HG02938 (cell line): Measurements from ENCODE around the gene SPAG5.
A peak's percentile ranks its signal among the peaks of the same experiment; 100 is the strongest.

ENCODE experiments used
- ATAC-seq: cut with Tn5 transposase; IDR thresholded peaks from one replicate; pipeline ENCODE4 v1.9.1; 2021; ENCODE audit warnings: mild to moderate bottlenecking, moderate library complexity; ENCODE audit not compliant: unreplicated experiment

The SPAG5 gene

DNA sequence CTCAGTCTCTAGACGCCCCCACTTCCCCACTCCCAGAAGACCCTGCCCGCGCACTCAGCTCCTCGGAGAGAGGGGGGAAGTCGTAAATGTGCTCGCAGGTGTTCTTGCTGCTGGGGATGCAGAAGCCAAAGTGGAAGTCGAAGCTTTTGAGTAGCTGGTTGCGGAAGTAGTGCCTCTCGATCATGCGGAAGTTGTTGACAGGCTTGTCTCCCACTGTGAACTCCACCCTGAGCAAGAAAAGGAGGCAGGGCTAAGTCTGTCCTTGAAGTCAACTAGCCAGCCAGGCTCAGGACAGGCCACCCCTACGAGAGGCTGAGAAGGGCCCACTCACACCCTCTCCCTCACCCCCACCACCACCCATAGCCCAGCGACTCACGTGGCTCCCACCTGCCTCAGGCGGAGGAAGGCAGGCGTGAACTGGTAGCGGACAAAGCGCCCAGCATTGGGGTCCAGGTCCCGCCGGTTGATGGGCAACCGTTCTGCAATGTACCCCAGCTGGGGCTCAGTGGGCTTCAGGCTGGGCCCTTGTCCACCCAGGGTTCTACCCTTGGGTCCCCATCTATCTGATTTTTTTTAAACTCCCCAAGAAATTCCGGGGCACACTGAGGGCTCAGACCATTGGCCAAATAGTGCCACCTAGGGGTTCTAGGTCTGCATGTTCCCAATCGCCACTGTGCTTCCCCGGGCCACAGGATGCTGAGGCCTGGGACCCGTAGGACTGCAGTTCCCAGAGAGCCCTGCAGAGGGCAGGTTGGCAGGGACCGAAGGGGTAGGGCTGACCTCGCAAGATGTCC, 51.0 kb downstream of the SPAG5 start:
- peak; percentile 34 for ATAC-seq

DNA sequence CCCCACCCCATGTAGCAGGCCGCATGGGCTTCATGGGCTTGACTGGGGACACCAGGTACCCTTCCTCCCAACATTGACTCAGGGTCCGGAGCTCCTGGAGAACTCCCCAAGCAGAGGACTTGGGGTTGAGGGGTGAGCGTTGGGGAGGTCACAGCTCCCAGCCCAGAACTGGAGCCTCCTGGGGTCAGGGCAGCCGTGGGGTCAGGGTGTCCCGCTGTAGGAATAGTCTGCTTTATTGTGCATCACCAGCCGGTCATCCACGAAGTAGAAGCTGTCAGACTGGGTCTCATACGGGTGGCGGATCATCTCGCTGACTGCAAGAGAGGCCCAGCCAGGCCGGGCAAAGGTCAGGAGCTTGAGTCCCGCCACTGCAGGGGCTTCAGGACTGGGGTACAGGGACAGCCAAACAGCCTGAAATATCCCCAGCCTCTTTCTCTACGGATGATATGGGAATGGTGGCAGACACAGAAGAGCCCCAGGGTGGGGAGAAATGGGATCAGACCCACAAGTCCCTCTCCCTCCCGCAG, 51.7 kb downstream of the SPAG5 start:
- no peak for ATAC-seq

DNA sequence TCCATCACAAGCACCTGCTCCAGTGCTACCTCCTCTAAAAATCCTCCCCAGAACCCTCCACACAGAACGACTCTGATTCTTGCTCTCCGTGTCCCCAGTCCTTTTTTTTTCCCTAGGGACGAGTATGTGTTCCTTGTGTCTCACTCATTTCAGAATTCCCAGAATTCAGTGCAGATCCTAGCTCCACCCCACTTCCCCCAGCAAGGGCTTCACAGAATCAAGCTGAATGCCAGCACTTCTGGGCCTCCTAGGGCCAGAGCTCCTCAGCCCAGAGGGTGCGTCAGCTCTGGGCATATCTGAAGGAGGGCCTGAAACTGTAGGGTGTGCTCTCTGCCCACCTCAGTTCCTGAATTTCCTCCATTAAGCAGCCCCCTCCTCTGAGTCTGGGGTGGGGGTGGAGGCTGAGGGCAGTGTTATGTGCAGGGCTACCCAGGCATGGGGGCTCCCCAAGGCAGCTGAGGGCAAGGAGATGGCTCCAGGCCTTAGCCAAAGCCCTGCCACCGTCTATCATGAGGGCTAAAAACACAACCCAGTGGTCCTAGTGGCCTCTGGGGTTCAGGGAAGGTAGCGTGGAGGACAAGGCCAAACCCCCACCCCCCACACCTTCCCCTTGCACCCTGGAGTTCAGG, 52.9 kb downstream of the SPAG5 start:
- ATAC-seq: no peak

- ATAC-seq: no peak
These were observed 53.7 kb downstream of the SPAG5 start for GRCh38 chr17:28545141-28545503.

DNA sequence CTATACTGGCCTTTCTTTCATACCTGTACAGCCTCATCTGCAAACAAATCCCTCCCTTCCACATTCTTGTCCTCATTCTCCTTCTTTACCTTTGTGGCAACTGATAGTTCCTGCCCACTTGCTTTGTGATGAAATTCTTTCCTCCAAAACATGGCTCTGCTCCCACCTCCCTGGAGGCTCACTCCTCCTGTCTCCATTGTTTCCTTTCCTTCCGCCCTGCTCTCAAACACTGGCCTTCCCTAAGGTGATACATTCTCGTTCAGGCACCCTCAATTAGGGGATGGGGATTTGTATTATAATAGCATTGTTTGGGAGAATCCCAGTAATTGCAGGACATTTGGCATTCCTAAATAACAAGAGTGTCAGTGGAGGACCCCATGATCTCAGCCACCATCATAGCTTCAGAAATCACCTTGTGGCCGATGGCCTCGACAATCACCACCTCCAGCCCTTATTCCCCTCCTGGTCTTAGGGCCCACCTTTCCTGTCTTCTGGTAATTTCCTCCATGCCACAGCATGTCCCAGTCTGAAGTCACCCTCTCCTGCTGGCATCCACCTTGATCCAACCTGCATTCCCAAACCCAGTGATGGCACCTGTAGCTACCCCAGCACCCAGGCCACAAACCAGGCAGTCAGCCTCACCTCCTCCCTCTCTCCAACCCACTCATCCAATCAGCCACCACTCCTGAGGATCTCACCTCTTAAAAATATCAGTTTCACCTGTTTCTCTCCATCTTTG, 54.3 kb downstream of the SPAG5 start:
- no peak for ATAC-seq

DNA sequence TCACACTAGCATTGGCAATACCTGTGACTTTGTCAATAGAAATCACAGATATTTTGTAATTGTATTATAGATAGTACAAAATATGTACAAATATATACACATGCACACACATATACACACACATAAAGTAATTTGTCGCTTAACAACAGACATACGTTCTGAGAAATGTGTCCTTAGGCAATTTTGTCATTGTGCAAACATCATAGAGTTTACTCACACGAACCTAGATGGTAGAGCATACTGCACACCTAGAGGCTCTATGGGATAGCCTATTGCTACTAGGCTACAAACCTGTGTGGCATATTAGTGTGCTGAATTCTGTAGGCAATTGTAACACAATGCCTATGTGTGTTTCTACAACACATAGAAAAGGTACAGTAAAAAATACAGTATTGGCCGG, 57.4 kb downstream of the SPAG5 start:
- no peak for ATAC-seq

- ATAC-seq: no peak
These were observed 58.6 kb downstream of the SPAG5 start for GRCh38 chr17:28540231-28540630.

DNA sequence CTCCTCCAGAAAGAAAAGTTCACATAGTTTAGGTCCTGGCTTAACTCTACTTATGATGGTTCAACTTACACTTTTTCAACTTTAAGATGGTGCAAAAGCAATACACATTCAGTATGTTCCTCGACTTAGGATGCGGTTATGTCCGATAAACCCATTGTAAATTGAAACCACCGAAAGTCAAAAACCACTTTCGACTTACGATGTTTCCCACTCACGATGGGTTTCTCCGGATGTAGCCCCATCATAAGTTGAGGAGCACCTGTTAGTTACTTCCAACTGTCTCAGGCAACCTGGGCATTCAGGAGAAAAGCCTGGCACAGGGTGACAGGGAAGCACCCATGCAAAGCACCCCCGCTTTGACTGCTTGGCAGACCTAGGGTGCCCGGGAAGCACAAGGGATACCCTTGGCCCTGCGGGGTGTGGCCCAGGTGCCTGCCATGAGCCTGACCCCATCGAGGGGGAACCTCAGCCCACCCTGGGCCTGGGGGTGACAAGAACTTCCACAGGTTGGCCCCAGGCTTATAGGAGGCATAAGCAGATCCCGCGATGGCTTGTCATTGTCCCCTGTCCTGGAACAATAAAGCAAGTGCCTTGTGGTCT, 60.4 kb downstream of the SPAG5 start:
- ATAC-seq: no peak

GRCh38 chr17:28537219-28537610, 61.6 kb downstream of the SPAG5 start:
- ATAC-seq: no peak

GRCh38 chr17:28536532-28537218, 62.1 kb downstream of the SPAG5 start:
- no peak for ATAC-seq

DNA sequence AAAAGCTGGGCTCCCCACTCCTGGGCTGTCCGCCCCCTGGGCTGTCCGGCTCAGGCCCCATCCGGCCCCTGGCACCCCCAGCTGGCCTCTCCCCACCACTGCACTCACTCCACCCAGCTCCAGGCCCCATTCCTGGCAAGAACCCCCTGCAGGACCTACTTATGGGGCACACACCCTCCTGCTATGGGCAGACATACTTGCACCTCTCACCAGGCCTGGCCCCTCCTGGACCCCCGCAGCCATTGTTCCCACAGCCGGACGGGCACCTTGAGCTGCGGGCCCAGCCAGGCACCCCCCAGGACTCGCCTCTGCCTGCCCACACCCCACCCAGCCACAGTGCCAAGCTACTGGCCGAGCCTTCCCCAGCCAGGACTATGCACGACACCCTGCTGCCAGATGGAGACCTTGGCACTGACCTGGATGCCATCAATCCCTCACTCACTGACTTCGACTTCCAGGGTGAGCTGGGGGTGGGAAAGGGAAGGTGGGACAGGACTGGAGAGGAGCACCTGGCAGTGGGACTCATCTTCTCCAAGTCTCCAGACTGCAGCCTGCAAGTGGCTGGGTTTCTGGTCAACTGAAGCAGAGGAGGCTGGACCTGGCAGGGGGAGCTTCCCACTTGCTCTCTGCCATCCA, 64.0 kb downstream of the SPAG5 start:
- no peak for ATAC-seq

- ATAC-seq: no peak
These were observed 65.6 kb downstream of the SPAG5 start for GRCh38 chr17:28533091-28533807.

GRCh38 chr17:28532050-28532960, 66.5 kb downstream of the SPAG5 start:
- ATAC-seq: no peak

GRCh38 chr17:28530926-28531325, 67.9 kb downstream of the SPAG5 start:
- no peak for ATAC-seq

DNA sequence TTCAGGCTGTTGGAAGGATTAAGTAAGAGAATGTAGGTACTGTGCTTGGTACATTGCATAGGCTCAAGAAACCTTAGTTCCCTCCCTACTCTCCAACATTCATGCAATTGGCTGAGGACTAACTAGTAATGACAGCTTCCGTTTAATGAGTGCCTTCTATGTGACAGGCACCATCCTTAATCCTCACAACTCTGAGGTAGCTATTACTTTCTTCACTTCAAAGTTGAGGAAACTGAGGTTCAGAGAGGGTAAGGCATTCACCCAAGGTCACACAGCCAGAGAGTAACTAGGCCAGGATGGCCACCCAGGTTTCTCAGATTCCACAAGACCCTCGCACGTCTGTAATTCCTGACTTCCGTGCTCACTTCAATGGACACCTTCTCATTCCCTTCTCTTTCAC, 68.6 kb downstream of the SPAG5 start:
- no peak for ATAC-seq

GRCh38 chr17:28529013-28529400, 69.8 kb downstream of the SPAG5 start:
- no peak for ATAC-seq

GRCh38 chr17:28528327-28529012, 70.4 kb downstream of the SPAG5 start:
- no peak for ATAC-seq

- no peak for ATAC-seq
These were observed 71.0 kb downstream of the SPAG5 start for GRCh38 chr17:28527859-28528258.
